ENCODE measurements around the gene PSMB7.

Gene PSMB7

GRCh38 chr9:124384846-124385245 is 30.4 kb downstream of the PSMB7 start:
- in situ Hi-C loops (cut with MboI; ENCODE audit: low sequenced_read_pairs), result no loop called here

GRCh38 chr9:124384210-124384609 is 31.0 kb downstream of the PSMB7 start:
- in situ Hi-C loops (cut with MboI; ENCODE audit: low sequenced_read_pairs), result no loop called here

- in situ Hi-C loops (cut with MboI; ENCODE audit: low sequenced_read_pairs), result no loop called here
These were observed 33.9 kb downstream of the PSMB7 start for GRCh38 chr9:124381170-124381945.

- in situ Hi-C loops (cut with MboI; ENCODE audit: low sequenced_read_pairs), result no loop called here
These were observed 37.5 kb downstream of the PSMB7 start for GRCh38 chr9:124377551-124378406.

- in situ Hi-C loops (cut with MboI; ENCODE audit: low sequenced_read_pairs), result no loop called here
These were observed 38.9 kb downstream of the PSMB7 start for GRCh38 chr9:124376329-124376728.

GRCh38 chr9:124375726-124376125 is 39.5 kb downstream of the PSMB7 start:
- in situ Hi-C loops (cut with MboI; ENCODE audit: low sequenced_read_pairs), result no loop called here

- in situ Hi-C loops (cut with MboI; ENCODE audit: low sequenced_read_pairs), result no loop called here
These were observed 41.4 kb downstream of the PSMB7 start for GRCh38 chr9:124373851-124374250.

- in situ Hi-C loops (cut with MboI; ENCODE audit: low sequenced_read_pairs), result no loop called here
These were observed 41.9 kb downstream of the PSMB7 start for GRCh38 chr9:124373386-124373785.

GRCh38 chr9:124372038-124372437 is 43.2 kb downstream of the PSMB7 start:
- in situ Hi-C loops (cut with MboI; ENCODE audit: low sequenced_read_pairs), result no loop called here

- in situ Hi-C loops (cut with MboI; ENCODE audit: low sequenced_read_pairs), result no loop called here
These were observed 44.2 kb downstream of the PSMB7 start for GRCh38 chr9:124370896-124371582.

GRCh38 chr9:124369231-124369797 is 45.9 kb downstream of the PSMB7 start:
- in situ Hi-C loops (cut with MboI; ENCODE audit: low sequenced_read_pairs), result no loop called here

GRCh38 chr9:124368692-124369091 is 46.5 kb downstream of the PSMB7 start:
- in situ Hi-C loops (cut with MboI; ENCODE audit: low sequenced_read_pairs), result no loop called here

- in situ Hi-C loops (cut with MboI; ENCODE audit: low sequenced_read_pairs), result no loop called here
These were observed 48.6 kb downstream of the PSMB7 start for GRCh38 chr9:124366476-124367220.

GRCh38 chr9:124365036-124365435 is 50.2 kb downstream of the PSMB7 start:
- in situ Hi-C loops (cut with MboI; ENCODE audit: low sequenced_read_pairs), result no loop called here

GRCh38 chr9:124364141-124364540 is 51.1 kb downstream of the PSMB7 start:
- in situ Hi-C loops (cut with MboI; ENCODE audit: low sequenced_read_pairs), result no loop called here

GRCh38 chr9:124363326-124364096 is 51.7 kb downstream of the PSMB7 start:
- in situ Hi-C loops (cut with MboI; ENCODE audit: low sequenced_read_pairs), result no loop called here

- in situ Hi-C loops (cut with MboI; ENCODE audit: low sequenced_read_pairs), result no loop called here
These were observed 54.1 kb downstream of the PSMB7 start for GRCh38 chr9:124361128-124361527.

GRCh38 chr9:124359855-124360678 is 55.2 kb downstream of the PSMB7 start:
- in situ Hi-C loops (cut with MboI; ENCODE audit: low sequenced_read_pairs), result no loop called here

- in situ Hi-C loops (cut with MboI; ENCODE audit: low sequenced_read_pairs), result no loop called here
These were observed 55.8 kb downstream of the PSMB7 start for GRCh38 chr9:124359426-124359825.
